HG03066 (cell line): ENCODE results near the gene ATP1B2.
"Not testable (repeated sequence)": the region's sequence is repeated elsewhere in the genome, so short reads cannot be mapped to it uniquely, and the experiment has no call there.

Experiments used
- ATAC-seq: cut with Tn5 transposase; IDR thresholded peaks from one replicate; pipeline ENCODE4 v1.9.1; 2021; ENCODE audit warnings: low read depth; ENCODE audit not compliant: unreplicated experiment

Gene ATP1B2

DNA sequence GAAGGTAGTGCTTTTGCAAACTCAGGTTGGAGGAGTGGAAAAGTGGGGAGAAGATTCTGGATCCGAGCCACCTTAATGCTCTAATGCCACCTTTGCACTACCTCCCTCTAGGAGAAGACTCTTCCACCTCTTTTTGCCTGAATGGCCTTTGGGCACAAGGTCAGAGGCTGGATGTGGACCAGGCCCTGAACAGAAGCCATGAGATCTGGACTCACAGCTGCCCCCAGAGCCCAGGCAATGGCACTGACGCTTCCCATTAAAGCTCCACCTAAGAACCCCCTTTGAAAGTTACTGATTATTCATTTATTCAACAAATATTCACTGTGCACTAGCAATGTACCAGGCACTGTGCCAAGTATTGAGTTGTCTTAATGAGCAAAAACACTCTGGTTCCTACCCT is 17.6 kb upstream of the ATP1B2 start:
- no peak for ATAC-seq

GRCh38 chr17:7634384-7634783 is 16.3 kb upstream of the ATP1B2 start:
- ATAC-seq = no peak

DNA sequence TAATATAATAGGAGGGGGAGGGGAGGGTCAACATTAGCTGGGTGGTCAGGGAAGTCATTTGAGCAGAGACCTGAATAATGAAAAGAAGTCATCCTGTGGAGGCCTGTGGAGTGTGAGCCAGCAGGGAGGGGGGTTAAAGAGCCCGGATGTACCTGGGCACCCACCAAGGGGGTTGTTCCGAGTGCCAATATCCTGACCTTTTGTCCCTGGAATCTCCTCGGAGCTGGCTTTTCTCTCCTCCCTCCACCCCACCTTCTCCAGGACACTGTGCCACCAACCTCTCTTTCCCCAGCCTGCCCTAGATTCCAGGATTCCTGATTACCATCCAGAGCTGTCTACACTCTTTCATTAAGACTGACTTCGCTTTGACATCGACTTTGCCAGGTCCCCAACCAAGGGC is 14.6 kb upstream of the ATP1B2 start:
- ATAC-seq = no peak

- no peak for ATAC-seq
Measured at GRCh38 chr17:7640783-7641182, 9.9 kb upstream of the ATP1B2 start.

- ATAC-seq = not testable (repeated sequence)
Measured at GRCh38 chr17:7641635-7642034, 9.1 kb upstream of the ATP1B2 start.

GRCh38 chr17:7644775-7645174 is 6.0 kb upstream of the ATP1B2 start:
- ATAC-seq = no peak

DNA sequence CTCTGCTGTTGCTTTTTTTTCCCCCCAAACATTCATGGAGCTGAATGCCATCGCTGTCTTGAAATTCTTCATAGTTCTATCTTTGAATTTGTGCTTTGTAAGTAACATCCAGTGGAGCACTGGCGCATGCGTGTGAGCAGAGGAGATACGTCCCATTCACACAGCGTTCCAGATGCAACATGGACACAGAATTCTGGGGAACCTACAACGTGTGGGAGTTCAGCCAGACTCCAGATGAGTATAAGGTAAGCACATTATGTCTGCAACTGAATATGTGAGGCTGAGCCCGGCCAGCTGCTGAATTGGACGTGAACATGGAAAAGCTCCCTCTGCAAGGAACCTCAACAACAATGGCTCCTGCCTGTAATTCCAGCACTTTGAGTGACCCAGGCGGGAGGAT is 4.3 kb upstream of the ATP1B2 start:
- ATAC-seq = no peak

GRCh38 chr17:7647018-7647417 is 3.7 kb upstream of the ATP1B2 start:
- ATAC-seq = no peak

- ATAC-seq = no peak
Measured at GRCh38 chr17:7651097-7651664, 455 bp downstream of the ATP1B2 start.

DNA sequence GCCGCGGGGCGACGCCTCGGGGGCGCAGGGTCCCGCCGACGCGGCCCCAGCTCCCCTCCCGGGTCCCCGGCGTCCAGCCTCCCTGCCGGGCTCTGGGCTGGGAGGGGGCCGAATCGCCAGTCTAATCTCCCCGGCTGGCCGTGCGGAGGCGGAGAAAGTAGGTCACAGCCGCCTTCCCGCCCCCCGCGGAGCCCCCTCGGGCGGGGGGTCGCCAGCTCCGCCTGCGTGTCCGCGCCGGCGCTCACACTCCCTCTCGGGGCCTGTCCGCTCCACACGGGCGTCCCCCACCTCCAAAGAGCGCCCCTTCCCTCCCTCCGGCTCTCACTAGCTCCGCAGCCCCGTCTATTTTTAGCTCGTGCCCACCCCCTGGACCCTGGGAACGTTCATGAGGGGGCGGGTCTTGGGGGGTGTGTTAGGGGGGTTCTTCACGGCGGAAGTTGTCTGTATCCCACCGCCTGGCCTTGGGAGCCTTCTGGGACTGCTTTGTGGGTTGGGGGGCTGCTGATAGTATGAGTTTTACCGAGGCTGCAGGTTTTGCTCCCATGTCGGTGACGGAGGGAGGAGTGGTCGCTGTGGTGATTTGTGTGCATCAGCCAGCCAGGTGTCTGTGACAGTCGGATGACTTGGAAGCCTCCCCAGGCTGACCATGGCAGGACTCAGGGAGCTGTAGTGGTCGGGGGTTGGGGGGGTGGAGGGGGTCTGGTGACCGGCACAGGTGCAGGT is 1.1 kb downstream of the ATP1B2 start:
- no peak for ATAC-seq

- ATAC-seq = no peak
Measured at GRCh38 chr17:7652388-7653356, 1.9 kb downstream of the ATP1B2 start.

GRCh38 chr17:7654832-7655540 is 4.3 kb downstream of the ATP1B2 start:
- no peak for ATAC-seq

DNA sequence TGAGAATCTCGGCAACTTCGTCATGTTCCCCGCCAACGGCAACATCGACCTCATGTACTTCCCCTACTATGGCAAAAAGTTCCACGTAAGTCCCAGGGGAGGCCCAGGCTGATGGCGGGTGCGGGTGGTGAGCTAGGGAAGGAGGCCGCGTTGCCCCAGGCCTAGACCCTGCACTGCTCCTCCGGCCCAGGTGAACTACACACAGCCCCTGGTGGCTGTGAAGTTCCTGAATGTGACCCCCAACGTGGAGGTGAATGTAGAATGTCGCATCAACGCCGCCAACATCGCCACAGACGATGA is 4.8 kb downstream of the ATP1B2 start:
- no peak for ATAC-seq

DNA sequence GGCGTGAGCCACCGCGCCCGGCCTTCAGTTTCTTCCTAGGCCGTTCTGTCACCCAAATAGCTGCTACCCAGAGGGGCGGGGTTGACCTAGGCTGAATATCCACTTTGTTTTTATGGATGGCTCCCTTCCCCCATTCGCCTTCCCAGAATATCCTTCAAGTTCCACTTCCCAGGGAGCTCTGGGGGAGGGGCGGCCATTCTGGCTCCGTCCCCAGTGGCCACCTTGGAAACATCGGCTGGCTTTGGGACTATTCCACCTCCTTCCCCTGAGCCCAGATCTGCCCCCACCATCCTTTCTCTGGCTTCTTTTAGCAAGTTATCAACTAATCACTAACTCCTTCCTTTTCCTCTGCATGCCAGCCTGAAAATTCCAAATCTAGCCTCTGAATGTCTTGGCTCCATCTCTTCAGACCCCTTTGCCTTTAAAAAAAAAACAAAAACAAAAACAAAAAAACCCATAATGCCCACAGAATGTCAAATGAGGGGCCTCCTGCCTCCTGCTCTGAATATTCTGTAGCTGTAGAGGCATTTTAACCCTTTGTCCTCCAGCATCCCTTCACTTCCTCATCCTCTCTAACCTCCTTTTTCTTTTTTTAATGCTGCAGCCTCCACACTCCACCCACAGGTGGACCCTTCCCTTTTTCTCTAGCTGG is 6.4 kb downstream of the ATP1B2 start:
- ATAC-seq = no peak

GRCh38 chr17:7667656-7668406 is 17.1 kb downstream of the ATP1B2 start:
- ATAC-seq = no peak

DNA sequence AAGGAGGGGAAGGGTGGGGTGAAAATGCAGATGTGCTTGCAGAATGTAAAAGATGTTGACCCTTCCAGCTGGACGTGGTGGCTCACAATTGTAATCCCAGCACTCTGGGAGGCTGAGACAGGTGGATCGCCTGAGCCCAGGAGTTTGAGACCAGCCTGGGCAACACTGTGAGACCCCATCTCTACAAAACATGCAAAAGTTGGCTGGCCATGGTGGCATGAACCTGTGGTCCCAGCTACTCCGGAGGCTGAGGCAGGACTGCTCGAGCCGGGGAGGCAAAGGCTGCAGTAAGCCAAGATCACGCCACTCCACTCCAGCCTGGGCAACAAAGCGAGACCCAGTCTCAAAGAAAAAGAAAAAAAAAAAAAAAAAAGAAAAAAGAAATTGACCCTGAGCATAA is 17.8 kb downstream of the ATP1B2 start:
- ATAC-seq = no peak

GRCh38 chr17:7673239-7673638 is 22.5 kb downstream of the ATP1B2 start:
- no peak for ATAC-seq

- no peak for ATAC-seq
Measured at GRCh38 chr17:7674934-7675333, 24.2 kb downstream of the ATP1B2 start.

GRCh38 chr17:7676533-7676932 is 25.8 kb downstream of the ATP1B2 start:
- no peak for ATAC-seq
